Measurements from ENCODE around the gene AZIN2. TPM values are rescaled to one million over a fixed set of nuclear protein-coding genes. Genes with fewer than 3 reads are reported as not detected.
"Not testable (repeated sequence)": the region's sequence is repeated elsewhere in the genome, so short reads cannot be mapped to it uniquely, and the experiment has no call there.

AZIN2 gene
- polyA plus RNA-seq, 1 donor from 2014 or later = 0.80 TPM

DNA sequence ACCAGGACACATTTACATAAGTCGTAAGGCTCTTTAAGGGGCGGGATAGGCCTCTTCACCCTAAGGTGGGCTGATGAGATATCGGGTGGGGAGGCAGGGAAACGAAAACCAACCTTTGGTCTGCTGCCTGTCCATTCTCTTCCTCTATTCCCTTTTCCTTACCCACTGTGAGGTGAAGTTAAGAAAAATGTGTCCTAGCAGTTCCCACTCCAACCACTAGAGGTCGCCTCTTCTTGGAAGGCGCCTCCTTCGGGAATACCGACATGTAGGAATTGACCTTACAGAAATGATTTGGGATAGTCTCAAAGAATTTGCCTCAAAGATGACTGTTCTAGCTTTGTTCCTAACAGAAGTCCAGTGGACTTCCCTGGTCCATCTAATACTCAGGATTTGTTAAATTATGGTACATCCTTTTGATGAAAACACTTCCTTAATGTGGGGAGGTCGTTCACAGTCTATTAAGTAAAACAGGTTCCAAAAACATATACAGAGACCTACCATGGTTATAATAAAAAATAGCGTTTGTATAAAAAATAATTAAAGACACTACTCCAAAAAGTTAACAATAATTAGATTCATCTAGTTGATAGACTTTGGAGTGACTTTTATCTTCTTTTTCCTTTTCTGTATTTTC lies 14.1 kb downstream of the AZIN2 start:
- Mint-ChIP-seq H3K27ac (no peak overlapping the region), H3K9me3 (no peaks in the 10 kb centered on the region), H3K27me3 (no peaks in the 10 kb centered on the region), H3K4me1 (peaks cover 0 to 7% (median 4%) of the 10 kb centered on the region in 3 donors), H3K36me3 (no peaks in the 10 kb centered on the region), H3K4me3 (no peak overlapping the region)

DNA sequence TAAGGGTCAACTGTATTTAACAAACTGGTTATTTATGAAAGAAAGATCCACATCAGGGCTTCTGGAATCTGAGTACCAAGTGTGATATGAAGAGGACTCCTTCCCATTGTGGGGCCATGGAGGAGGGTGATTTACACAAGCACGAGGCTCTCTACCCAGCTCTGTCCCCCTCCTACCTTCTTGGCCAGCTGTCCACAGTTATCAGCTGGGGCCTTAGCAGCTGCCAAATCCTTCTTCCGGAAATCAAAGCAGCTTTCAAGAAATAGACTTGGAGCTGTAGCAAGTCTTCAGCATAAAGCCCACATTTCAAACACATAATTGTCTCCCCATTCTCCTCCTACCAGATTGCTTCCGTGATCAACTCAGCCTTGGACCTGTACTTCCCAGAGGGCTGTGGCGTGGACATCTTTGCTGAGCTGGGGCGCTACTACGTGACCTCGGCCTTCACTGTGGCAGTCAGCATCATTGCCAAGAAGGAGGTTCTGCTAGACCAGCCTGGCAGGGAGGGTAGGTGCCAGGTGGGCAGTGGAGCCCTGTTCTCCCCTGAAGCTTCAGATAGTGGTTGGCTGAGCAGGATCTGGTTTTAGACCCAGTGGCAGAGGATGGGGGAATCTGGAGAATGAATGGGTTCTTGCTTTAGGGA lies 15.5 kb downstream of the AZIN2 start:
- no peak overlapping the region for H3K4me3 Mint-ChIP-seq
- peak overlapping the region in 1 of 3 donors; percentile 48 for H3K27ac Mint-ChIP-seq
- no peaks in the 10 kb centered on the region for H3K36me3 Mint-ChIP-seq
- peaks cover 0 to 7% (median 4%) of the 10 kb centered on the region in 3 donors for H3K4me1 Mint-ChIP-seq
- no peaks in the 10 kb centered on the region for H3K27me3 Mint-ChIP-seq
- H3K9me3 Mint-ChIP-seq = no peaks in the 10 kb centered on the region

DNA sequence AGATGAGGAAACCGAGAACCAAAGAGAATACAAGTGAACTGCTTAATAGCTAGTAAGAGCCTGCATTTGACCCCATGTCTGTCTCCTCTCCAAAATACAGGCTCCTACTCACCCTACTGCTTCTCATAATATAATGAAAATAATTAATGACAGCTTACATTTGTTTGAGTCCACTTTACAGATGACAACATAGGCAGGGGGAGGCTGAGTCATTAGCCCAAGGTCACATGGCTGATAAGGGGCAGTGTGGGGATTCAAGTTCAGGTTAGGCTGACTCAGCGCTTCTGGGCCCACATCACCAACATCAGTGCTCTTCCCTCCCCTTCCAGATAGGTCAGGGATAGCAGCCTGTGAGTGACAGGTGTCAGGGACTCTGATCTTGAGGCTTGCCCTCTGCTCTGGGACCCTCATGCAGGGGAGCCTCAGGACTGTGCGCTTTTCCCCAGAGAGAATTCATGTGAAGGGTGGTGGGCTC lies 16.2 kb downstream of the AZIN2 start:
- Mint-ChIP-seq H3K27me3 (no peaks in the 10 kb centered on the region), H3K36me3 (no peaks in the 10 kb centered on the region), H3K4me1 (peaks cover 0 to 7% (median 4%) of the 10 kb centered on the region in 3 donors), H3K9me3 (no peaks in the 10 kb centered on the region), H3K4me3 (no peak overlapping the region), H3K27ac (peak overlapping the region in 1 of 3 donors; percentile 48)

DNA sequence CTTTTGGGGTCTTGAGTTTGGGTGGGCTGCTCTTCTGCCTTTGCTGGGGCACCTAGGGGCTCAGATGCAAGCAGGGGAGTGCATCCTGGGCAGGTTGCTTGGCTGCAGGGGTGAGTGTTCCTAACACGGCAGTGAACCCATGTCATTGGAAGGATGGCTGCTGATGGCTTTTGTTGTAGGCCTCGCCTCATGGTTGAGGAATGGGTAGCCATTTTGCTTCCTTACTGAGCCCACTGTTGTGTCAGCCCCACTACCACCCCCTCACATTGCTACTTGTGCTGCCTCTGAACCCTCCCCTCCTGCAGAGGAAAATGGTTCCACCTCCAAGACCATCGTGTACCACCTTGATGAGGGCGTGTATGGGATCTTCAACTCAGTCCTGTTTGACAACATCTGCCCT lies 16.8 kb downstream of the AZIN2 start:
- no peaks in the 10 kb centered on the region for H3K27me3 Mint-ChIP-seq
- no peaks in the 10 kb centered on the region for H3K36me3 Mint-ChIP-seq
- peaks cover 0 to 7% (median 4%) of the 10 kb centered on the region in 3 donors for H3K4me1 Mint-ChIP-seq
- no peak overlapping the region for H3K4me3 Mint-ChIP-seq
- no peaks in the 10 kb centered on the region for H3K9me3 Mint-ChIP-seq
- H3K27ac Mint-ChIP-seq = no peak overlapping the region

DNA sequence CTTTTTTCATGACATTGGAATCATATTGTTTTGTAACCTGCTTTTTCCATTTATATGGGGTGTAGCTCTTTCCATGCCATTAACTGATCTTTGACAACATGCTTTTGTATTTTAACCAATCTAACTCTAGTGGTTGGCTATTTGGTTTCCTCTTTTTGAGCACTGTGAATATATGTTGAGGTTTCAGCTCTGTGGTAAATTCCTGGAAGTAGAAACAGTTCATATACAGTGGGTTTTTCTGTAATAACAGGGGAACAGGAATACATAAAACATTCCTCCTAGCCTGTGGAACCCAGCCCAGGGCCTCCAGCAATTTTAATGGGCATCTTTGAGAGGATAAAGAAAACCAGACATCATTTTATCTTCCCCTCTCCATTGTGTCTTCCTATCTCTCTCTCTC lies 17.4 kb downstream of the AZIN2 start:
- H3K27me3 Mint-ChIP-seq = no peaks in the 10 kb centered on the region
- no peak overlapping the region for H3K4me3 Mint-ChIP-seq
- H3K9me3 Mint-ChIP-seq = no peaks in the 10 kb centered on the region
- no peaks in the 10 kb centered on the region for H3K36me3 Mint-ChIP-seq
- H3K27ac Mint-ChIP-seq = no peak overlapping the region
- peaks cover 0 to 5% (median 4%) of the 10 kb centered on the region in 3 donors for H3K4me1 Mint-ChIP-seq

DNA sequence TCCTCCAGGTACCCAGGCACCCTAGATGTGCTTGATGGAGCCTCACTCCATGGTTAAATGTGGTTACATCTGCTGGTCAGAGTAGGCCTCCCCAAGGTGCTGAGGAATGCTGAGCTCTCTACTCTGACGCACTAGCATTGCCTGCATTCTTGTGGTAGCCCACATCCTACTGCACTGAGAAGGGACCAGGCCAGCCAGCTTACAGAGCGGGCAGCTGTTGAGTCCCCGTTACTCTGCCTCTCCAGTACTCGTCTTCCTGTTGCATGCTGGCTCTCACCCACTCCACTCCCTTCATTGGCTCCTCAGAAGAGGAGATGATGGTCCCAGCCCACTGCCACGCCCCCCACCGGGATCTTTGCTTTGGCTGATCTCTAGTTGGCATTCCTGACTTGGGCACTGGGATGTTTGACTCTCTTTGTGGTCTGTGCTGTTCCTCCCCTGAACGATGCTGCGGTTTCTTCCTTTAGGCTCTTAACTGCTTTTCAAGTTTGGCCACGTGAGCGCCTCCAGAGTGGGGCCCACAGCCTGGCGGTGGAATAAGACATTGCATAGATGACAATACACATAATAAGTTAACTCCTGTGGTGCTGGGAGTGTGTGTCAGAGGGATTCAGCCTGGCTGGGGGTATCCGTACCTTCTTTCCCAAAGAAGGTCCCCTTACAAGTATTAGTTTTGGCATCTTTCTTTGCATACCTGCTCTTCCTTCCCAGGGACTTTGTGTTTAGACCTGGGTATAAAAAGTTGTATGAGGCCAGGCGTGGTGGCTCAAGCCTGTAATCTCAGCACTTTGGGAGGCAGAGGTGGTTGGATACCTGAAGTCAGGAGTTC lies 18.6 kb downstream of the AZIN2 start:
- H3K4me3 Mint-ChIP-seq = peak overlapping the region in 1 of 4 donors; percentile 18
- no peaks in the 10 kb centered on the region for H3K9me3 Mint-ChIP-seq

DNA sequence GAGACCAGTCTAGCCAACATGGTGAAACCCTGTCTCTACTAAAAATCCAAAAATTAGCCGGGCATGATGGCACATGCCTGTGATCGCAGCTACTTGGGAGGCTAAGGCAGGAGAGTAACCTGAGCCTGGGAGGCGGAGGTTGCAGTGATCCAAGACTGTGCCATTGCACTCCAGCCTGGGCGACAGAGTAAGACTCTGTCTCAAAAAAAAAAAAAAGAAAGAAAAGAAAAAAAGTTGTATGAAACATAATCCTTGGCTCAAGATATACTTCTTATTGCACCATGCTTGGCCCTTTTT lies 19.1 kb downstream of the AZIN2 start:
- H3K27ac Mint-ChIP-seq, H3K27me3 Mint-ChIP-seq, H3K4me1 Mint-ChIP-seq, H3K4me3 Mint-ChIP-seq, H3K36me3 Mint-ChIP-seq, H3K9me3 Mint-ChIP-seq: not testable (repeated sequence)

More for the DNA sequence above, 18.6 kb downstream of the AZIN2 start:
- Mint-ChIP-seq H3K27me3 (no peaks in the 10 kb centered on the region), H3K36me3 (no peaks in the 10 kb centered on the region), H3K4me1 (peaks cover 0 to 5% (median 4%) of the 10 kb centered on the region in 3 donors), H3K27ac (no peak overlapping the region)

DNA sequence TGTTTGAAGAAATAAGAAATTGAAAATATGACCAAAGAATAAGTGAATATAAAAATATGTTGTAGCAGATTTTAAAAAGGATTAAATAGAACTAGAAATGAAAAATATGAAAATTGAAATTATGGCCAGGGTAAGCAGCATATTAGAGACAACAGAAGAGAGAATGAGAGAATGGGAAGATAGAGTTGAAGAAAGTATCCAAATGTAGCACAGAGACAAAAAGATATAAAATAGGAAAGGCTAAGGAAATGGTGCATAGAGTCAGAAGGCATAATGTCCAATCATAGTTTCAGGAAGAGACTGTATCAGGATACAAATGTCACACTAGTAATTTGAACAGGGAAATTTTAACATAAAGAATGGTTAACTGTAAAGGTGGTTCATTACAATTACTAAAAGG lies 29.5 kb downstream of the AZIN2 start:
- H3K36me3 Mint-ChIP-seq = peaks cover 5% of the 10 kb centered on the region
- no peak overlapping the region for H3K27ac Mint-ChIP-seq
- no peaks in the 10 kb centered on the region for H3K4me1 Mint-ChIP-seq
- peaks cover 5% of the 10 kb centered on the region for H3K27me3 Mint-ChIP-seq
- peaks cover 4 to 11% (median 8%) of the 10 kb centered on the region in 3 donors for H3K9me3 Mint-ChIP-seq
- H3K4me3 Mint-ChIP-seq = no peak overlapping the region

DNA sequence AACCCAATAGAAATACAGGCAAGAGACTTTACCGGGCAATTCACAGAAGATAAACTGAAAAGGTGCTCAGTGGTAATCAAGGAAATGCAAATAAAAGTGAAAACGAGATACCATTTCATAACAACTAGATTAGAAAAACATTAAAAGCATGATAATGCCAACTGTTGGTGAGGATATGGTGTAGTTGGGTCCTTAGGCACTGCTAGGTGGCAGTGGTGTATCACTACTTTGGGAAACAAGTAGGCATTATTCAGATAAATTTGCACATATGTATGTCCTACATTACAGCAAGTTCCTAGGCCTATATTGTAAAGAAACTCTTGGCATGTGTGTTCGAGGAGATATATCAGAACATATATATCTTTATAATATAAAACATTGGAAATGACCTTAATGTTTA lies 31.0 kb downstream of the AZIN2 start:
- Mint-ChIP-seq H3K4me1 (no peaks in the 10 kb centered on the region), H3K27ac (no peak overlapping the region), H3K4me3 (no peak overlapping the region), H3K9me3 (peaks cover 5 to 11% (median 8%) of the 10 kb centered on the region in 3 donors), H3K27me3 (peaks cover 5% of the 10 kb centered on the region), H3K36me3 (peaks cover 4% of the 10 kb centered on the region)

DNA sequence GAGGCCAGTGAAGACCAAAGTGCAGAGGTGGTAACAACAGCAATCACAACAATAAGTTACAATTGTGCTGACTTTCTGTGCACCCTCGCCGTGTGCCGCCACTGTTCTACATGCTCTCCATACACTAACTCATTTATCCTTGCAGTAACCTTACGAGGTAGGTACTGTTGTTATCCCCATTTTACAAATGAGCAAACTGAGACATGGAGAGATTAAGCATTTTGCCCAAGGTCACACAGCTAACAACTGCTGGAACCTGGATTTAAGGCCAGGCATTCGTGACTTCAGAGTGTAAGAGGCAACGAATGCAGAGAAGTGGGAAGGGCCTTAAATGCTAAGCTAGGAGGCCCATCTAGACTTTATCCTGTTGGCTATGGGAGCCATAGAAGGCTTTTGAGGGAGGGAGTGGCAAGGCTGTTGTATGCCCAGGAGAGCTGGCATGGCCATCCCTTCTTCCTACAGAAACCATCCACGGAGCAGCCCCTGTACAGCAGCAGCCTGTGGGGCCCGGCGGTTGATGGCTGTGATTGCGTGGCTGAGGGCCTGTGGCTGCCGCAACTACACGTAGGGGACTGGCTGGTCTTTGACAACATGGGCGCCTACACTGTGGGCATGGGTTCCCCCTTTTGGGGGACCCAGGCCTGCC lies 36.6 kb downstream of the AZIN2 start:
- Mint-ChIP-seq H3K4me1 (peaks cover 0 to 16% (median 3%) of the 10 kb centered on the region in 3 donors), H3K4me3 (no peak overlapping the region), H3K27me3 (peaks cover 2% of the 10 kb centered on the region), H3K9me3 (peaks cover 0 to 1% (median 0%) of the 10 kb centered on the region in 3 donors), H3K36me3 (peaks cover 4% of the 10 kb centered on the region), H3K27ac (no peak overlapping the region)

DNA sequence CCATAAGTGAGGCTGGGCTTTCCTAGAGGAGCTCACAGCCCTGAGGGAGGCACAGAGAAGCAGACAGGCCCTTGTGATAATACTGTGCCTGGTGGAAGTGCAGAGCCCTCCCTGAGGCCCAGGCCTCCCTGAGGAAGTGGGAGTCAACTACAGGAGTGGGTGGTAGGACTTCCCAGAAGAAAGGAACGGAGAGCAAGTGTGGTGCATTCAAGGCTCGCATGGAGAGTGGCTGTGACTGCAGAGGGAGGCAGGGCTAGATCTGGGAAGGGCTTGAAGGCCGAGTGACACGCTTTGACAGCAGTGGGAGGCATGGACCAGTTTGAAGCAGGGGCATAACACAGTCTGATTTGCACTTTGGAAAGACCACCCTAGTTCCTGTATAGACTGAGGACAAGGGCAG lies 37.3 kb downstream of the AZIN2 start:
- Mint-ChIP-seq H3K9me3 (peaks cover 0 to 1% (median 0%) of the 10 kb centered on the region in 3 donors), H3K36me3 (peaks cover 6% of the 10 kb centered on the region), H3K4me3 (no peak overlapping the region), H3K27me3 (peaks cover 2% of the 10 kb centered on the region), H3K27ac (no peak overlapping the region), H3K4me1 (peaks cover 0 to 16% (median 3%) of the 10 kb centered on the region in 3 donors)

DNA sequence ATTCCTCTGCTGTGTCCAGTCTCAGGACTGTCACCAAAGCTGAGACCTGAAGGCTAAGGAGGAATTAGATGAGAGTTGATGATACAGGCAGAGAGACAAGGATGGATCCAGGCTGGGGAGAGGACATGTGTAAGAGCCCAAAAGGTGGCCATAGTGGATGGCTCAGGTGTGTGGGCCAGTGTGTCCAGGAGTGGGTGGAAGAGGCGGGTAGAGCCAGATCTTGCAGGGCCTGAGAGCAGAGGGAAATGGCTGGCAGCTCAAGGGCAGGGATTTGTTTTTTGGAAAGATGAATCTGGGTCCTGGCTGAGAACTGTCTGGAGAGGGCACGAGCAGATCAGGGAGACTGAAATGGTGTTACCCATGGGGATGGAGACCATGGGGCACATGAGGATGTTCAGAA lies 38.1 kb downstream of the AZIN2 start:
- Mint-ChIP-seq H3K4me3 (peak overlapping the region in 2 of 4 donors; percentile 24 to 70), H3K36me3 (peaks cover 6% of the 10 kb centered on the region), H3K27me3 (peaks cover 2% of the 10 kb centered on the region), H3K4me1 (peaks cover 0 to 16% (median 3%) of the 10 kb centered on the region in 3 donors), H3K27ac (peak overlapping the region in 1 of 3 donors; percentile 24), H3K9me3 (peaks cover 0 to 1% (median 0%) of the 10 kb centered on the region in 3 donors)

DNA sequence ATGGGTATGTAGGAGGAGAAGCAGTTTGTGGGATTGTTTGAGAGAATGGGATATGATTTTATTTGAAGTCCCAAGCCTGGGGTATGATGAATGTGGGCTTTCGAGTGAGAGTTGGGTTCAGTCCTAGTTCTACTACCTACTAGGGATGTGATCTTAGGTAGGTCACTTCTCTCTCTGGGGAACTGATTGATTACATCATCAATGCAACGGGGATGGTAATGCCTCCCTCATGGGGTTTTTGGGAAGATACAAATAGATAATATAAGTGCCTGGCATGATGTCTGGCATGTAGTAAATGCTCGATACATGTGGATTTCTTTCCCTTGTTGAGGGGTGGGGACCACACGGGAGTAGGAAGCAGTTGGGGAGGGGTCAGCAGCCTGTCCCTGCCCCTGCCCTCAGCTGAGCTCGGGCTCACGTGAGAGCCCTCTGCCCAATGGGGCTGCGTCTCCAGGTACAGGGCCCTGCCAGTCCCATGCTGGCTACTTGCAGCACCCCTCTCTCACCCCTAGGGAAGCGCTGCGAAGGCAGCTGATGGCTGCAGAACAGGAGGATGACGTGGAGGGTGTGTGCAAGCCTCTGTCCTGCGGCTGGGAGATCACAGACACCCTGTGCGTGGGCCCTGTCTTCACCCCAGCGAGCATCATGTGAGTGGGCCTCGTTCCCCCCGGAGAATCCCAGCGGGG lies 38.7 kb downstream of the AZIN2 start:
- peaks cover 0 to 16% (median 3%) of the 10 kb centered on the region in 3 donors for H3K4me1 Mint-ChIP-seq
- H3K27ac Mint-ChIP-seq = peak overlapping the region in 1 of 3 donors; percentile 92
- H3K4me3 Mint-ChIP-seq = peak overlapping the region in 3 of 4 donors; percentile 24 to 78 (median 54)
- H3K27me3 Mint-ChIP-seq = peaks cover 2% of the 10 kb centered on the region
- peaks cover 0 to 1% (median 0%) of the 10 kb centered on the region in 3 donors for H3K9me3 Mint-ChIP-seq
- peaks cover 8% of the 10 kb centered on the region for H3K36me3 Mint-ChIP-seq

All from IgD-negative memory B cell (primary cell).